ENCODE data around the gene TACSTD2. TPM values are rescaled to one million over a fixed set of nuclear protein-coding genes. Genes with fewer than 3 reads are reported as not detected.
"Not testable (repeated sequence)": the region's sequence is repeated elsewhere in the genome, so short reads cannot be mapped to it uniquely, and the experiment has no call there.

Gene TACSTD2
- total RNA-seq, 1 experiment from 2014 or later: 12.2 TPM

DNA sequence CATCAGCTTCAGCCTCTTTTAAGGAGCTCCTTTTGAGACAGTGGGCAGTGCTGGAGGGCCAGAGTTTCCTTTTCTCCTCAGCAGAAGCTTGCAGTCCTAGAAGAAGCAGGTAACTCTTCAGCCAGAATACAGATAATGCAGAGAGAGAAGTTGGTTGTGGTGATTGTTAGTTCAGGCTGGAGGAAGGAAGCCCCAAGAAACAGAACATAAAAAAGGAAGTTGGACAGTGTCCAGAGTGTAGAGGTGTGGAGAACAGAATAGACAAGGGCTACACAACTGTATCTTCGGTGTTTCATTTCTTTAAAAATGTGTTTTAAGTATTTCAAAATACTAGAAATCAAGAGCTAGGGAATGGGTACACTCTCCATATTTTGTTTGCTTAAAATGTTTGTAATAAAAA is 6.4 kb upstream of the TACSTD2 start:
- TF ChIP-seq POLR2A (IDR thresholded peaks at IDR 0.05; ENCODE audit: borderline replicate concordance, extremely low read depth, insufficient read depth, insufficient read length) (no peak), TCF7L2 (IDR thresholded peaks at IDR 0.05; ENCODE audit: borderline replicate concordance, extremely low read depth, insufficient read depth, insufficient read length) (no peak), EZH2phosphoT487 (IDR thresholded peaks at IDR 0.05; ENCODE audit: borderline replicate concordance) (no peak), JUND (IDR thresholded peaks at IDR 0.05) (no peak), EZH2 (IDR thresholded peaks at IDR 0.05) (no peak), RAD21 (IDR thresholded peaks at IDR 0.05; ENCODE audit: low read depth) (no peak), EGR1 (IDR thresholded peaks at IDR 0.05; ENCODE audit: low read depth) (no peak), ELF1 (IDR thresholded peaks at IDR 0.05; ENCODE audit: borderline replicate concordance, low read depth) (no peak), ZNF274 (IDR thresholded peaks at IDR 0.05; ENCODE audit: low read depth, low read length) (no peak), CEBPB (IDR thresholded peaks at IDR 0.05; ENCODE audit: low read depth) (no peak), SIN3A (IDR thresholded peaks at IDR 0.05; ENCODE audit: low read depth) (no peak), YY1 (IDR thresholded peaks at IDR 0.05; ENCODE audit: extremely low read depth, insufficient replicate concordance, low read depth, low read length) (no peak), SRF (IDR thresholded peaks at IDR 0.05; ENCODE audit: low read depth) (no peak), SP1 (IDR thresholded peaks at IDR 0.05; ENCODE audit: low read depth) (no peak), CBX3 (IDR thresholded peaks at IDR 0.05; ENCODE audit: low read depth) (no peak)
- TF ChIP-seq, protein P1, sequence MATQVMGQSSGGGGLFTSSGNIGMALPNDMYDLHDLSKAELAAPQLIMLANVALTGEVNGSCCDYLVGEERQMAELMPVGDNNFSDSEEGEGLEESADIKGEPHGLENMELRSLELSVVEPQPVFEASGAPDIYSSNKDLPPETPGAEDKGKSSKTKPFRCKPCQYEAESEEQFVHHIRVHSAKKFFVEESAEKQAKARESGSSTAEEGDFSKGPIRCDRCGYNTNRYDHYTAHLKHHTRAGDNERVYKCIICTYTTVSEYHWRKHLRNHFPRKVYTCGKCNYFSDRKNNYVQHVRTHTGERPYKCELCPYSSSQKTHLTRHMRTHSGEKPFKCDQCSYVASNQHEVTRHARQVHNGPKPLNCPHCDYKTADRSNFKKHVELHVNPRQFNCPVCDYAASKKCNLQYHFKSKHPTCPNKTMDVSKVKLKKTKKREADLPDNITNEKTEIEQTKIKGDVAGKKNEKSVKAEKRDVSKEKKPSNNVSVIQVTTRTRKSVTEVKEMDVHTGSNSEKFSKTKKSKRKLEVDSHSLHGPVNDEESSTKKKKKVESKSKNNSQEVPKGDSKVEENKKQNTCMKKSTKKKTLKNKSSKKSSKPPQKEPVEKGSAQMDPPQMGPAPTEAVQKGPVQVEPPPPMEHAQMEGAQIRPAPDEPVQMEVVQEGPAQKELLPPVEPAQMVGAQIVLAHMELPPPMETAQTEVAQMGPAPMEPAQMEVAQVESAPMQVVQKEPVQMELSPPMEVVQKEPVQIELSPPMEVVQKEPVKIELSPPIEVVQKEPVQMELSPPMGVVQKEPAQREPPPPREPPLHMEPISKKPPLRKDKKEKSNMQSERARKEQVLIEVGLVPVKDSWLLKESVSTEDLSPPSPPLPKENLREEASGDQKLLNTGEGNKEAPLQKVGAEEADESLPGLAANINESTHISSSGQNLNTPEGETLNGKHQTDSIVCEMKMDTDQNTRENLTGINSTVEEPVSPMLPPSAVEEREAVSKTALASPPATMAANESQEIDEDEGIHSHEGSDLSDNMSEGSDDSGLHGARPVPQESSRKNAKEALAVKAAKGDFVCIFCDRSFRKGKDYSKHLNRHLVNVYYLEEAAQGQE (IDR thresholded peaks at IDR 0.05; ENCODE audit: low read depth): no peak
- TF ChIP-seq, protein P2, sequence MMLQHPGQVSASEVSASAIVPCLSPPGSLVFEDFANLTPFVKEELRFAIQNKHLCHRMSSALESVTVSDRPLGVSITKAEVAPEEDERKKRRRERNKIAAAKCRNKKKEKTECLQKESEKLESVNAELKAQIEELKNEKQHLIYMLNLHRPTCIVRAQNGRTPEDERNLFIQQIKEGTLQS (IDR thresholded peaks at IDR 0.05): no peak
- intact Hi-C loops (cut with micrococcal nuclease): no loop called here
- Histone ChIP-seq H3K36me3 (ENCODE audit: control insufficient read depth in 1 of 2, insufficient read depth in 2 of 2, low read length in 2 of 2) (no peaks in the 10 kb centered on the region), H3K79me2 (ENCODE audit: insufficient read depth, low read length) (no peaks in the 10 kb centered on the region), H4K20me1 (ENCODE audit: insufficient read depth) (no peaks in the 10 kb centered on the region), H2AFZ (ENCODE audit: low read depth, low read length, poor library complexity, severe bottlenecking) (peak overlapping the region; percentile 32), H3K27me3 (ENCODE audit: insufficient read depth, low read length) (no peaks in the 10 kb centered on the region), H3K4me3 (replicated peaks in 1 of 2; ENCODE audit: low read depth in 1 of 2, low read length in 2 of 2) (peak overlapping the region in 1 of 2 experiments; percentile 36; a peak in 2 of 4 replicates), H3K4me2 (ENCODE audit: low read length) (peak overlapping the region; percentile 81), H3K9me3 (ENCODE audit: control insufficient read depth in 1 of 2, insufficient read depth in 1 of 2, low read depth in 1 of 2, low read length in 2 of 2) (no peaks in the 10 kb centered on the region), H3K27ac (ENCODE audit: low read depth, low read length) (peak overlapping the region; percentile 84), H3K9ac (ENCODE audit: low read length) (peak overlapping the region; percentile 64), H3K4me1 (ENCODE audit: control insufficient read depth in 1 of 2, insufficient read depth in 2 of 2, low read length in 2 of 2) (peaks cover 32 to 69% of the 10 kb centered on the region in 2 experiments), H3K9me2 (ENCODE audit: insufficient read depth) (no peaks in the 10 kb centered on the region)
- CTCF ChIA-PET: interaction anchor here (1.3 kb wide), 1 partner anchor 37 kb away, joined by 3 read pairs; the partner anchor contains the start of gene OMA1
- RAD21 ChIA-PET (ENCODE audit: low non-redundant PET in 1 of 2, low total read pairs in 2 of 2, uncharacterized antibody in 2 of 2, unreplicated experiment in 2 of 2): no interaction called here
- POLR2A ChIA-PET: interaction anchor here (1.2 kb wide), 1 partner anchor 37 kb away, joined by 3 read pairs; the partner anchor contains the start of gene OMA1
- no peak for DNase-seq (ENCODE audit: low read depth, low spot score)
- no TSS peak for BruUV-seq (replicated peaks)
- ATAC-seq: no peak

DNA sequence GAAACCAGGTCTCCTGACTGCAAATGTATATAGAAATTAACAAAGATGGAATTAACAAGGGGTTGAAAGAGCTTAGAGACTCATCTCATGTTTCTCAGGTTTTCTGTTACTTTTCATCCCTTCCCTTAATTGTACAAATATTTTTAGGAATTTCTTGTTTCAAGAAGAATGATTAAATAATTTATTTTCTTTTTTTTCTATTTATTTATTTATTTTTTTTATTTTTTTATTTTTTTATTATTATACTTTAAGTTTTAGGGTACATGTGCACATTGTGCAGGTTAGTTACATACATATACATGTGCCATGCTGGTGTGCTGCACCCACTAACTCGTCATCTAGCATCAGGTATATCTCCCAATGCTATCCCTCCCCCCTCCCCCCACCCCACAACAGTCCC is 5.1 kb upstream of the TACSTD2 start:
- POLR2A ChIA-PET; H3K9me2 ChIP-seq (ENCODE audit: insufficient read depth); H3K4me2 ChIP-seq (ENCODE audit: low read length); RAD21 ChIA-PET (ENCODE audit: low non-redundant PET in 1 of 2, low total read pairs in 2 of 2, uncharacterized antibody in 2 of 2, unreplicated experiment in 2 of 2); H4K20me1 ChIP-seq (ENCODE audit: insufficient read depth); ATAC-seq; H3K4me3 ChIP-seq (replicated peaks in 1 of 2; ENCODE audit: low read depth in 1 of 2, low read length in 2 of 2); H2AFZ ChIP-seq (ENCODE audit: low read depth, low read length, poor library complexity, severe bottlenecking); H3K9me3 ChIP-seq (ENCODE audit: control insufficient read depth in 1 of 2, insufficient read depth in 1 of 2, low read depth in 1 of 2, low read length in 2 of 2); BruUV-seq (replicated peaks); DNase-seq (ENCODE audit: low read depth, low spot score); CTCF ChIA-PET; intact Hi-C loops (cut with micrococcal nuclease); H3K27ac ChIP-seq (ENCODE audit: low read depth, low read length); H3K36me3 ChIP-seq (ENCODE audit: control insufficient read depth in 1 of 2, insufficient read depth in 2 of 2, low read length in 2 of 2); H3K27me3 ChIP-seq (ENCODE audit: insufficient read depth, low read length); H3K79me2 ChIP-seq (ENCODE audit: insufficient read depth, low read length); H3K9ac ChIP-seq (ENCODE audit: low read length): not testable (repeated sequence)
- peaks cover 42 to 78% of the 10 kb centered on the region in 2 experiments for H3K4me1 ChIP-seq (ENCODE audit: control insufficient read depth in 1 of 2, insufficient read depth in 2 of 2, low read length in 2 of 2)
